CD4-positive, alpha-beta T cell (primary cell): ENCODE data around the gene RAB1B. TPM values are rescaled to one million over a fixed set of nuclear protein-coding genes. Genes with fewer than 3 reads are reported as not detected.

Experiments used
- ATAC-seq: fragments of 200-7000 bp; cut with Tn5 transposase; one replicate; pipeline ENCODE4 v1.10.0; 2022; ENCODE audit warnings: mild to moderate bottlenecking; ENCODE audit not compliant: poor library complexity
- CTCF ChIA-PET: fragments of 350-600 bp; sonication (Branson Sonifier 250); formaldehyde crosslinking; loops from one replicate; lab custom pipeline; 2021; ENCODE audit warnings: antibody characterized with exemption, inconsistent platforms; lab: Charles Lee
- POLR2A ChIA-PET: fragments of 350-600 bp; sonication (Branson Sonifier 250); formaldehyde crosslinking; loops from one replicate; lab custom pipeline; 2021; ENCODE audit warnings: antibody characterized with exemption, inconsistent platforms; lab: Charles Lee
- DNase-seq, 14 experiments: peaks; one replicate each; pipeline ENCODE4 v3.0.0-alpha.2; 2013 to 2020; ENCODE audit warnings: mixed read lengths in 2 of 14
- H3K27ac ChIP-seq, 2 donors: one replicate each; pipeline versions ENCODE4 v1.5.1 to v1.7.0; 2013; ENCODE audit warnings: low read length in 2 of 2, low read depth in 1 of 2, mild to moderate bottlenecking in 1 of 2
- H3K27me3 ChIP-seq, 2 experiments: 1 replicate in 1 of 2; 2 replicates in 1 of 2; pipeline versions ENCODE4 v1.6.1 to v1.7.0; 2013; ENCODE audit warnings: low read length in 2 of 2, control low read depth in 1 of 2, mild to moderate bottlenecking in 1 of 2, moderate library complexity in 1 of 2; ENCODE audit not compliant: insufficient read depth in 2 of 2, control insufficient read depth in 1 of 2
- H3K36me3 ChIP-seq: one replicate; pipeline ENCODE4 v1.6.1; 2013; ENCODE audit warnings: low read length, control low read depth; ENCODE audit not compliant: insufficient read depth
- H3K4me1 ChIP-seq: one replicate; pipeline ENCODE4 v1.6.1; 2013; ENCODE audit warnings: low read length, control low read depth; ENCODE audit not compliant: insufficient read depth
- H3K4me3 ChIP-seq: one replicate; pipeline ENCODE4 v1.5.1; 2013; ENCODE audit warnings: mild to moderate bottlenecking, low read length, moderate library complexity
- H3K9me3 ChIP-seq, 2 experiments: 1 replicate in 1 of 2; 2 replicates in 1 of 2; pipeline versions ENCODE4 v1.6.1 to v1.7.0; 2013; ENCODE audit warnings: low read length in 2 of 2, mild to moderate bottlenecking in 2 of 2, control low read depth in 1 of 2, moderate library complexity in 1 of 2; ENCODE audit not compliant: control insufficient read depth in 1 of 2, insufficient read depth in 1 of 2
- H3K27ac Mint-ChIP-seq: one replicate; pipeline ENCODE4 v1.8.0; 2020; ENCODE audit warnings: mixed read lengths
- H3K27me3 Mint-ChIP-seq: one replicate; pipeline ENCODE4 v1.8.0; 2021; ENCODE audit warnings: mixed read lengths
- H3K36me3 Mint-ChIP-seq: one replicate; pipeline ENCODE4 v1.8.0; 2021; ENCODE audit warnings: low read depth, mixed read lengths
- H3K4me1 Mint-ChIP-seq: one replicate; pipeline ENCODE4 v1.8.0; 2021; ENCODE audit warnings: low read depth, mixed read lengths
- H3K4me3 Mint-ChIP-seq: one replicate; pipeline ENCODE4 v1.8.0; 2020; ENCODE audit warnings: mild to moderate bottlenecking, mixed read lengths
- H3K9me3 Mint-ChIP-seq: one replicate; pipeline ENCODE4 v1.8.0; 2020; ENCODE audit warnings: mixed read lengths
- intact Hi-C, 2 experiments: fragments of 100-400 bp; cut with DNase I in 1 of 2; cut with micrococcal nuclease in 1 of 2; formaldehyde crosslinking; loops; one replicate each; pipeline versions ENCODE4 v1.15.1 to v1.9.0; 2023 to 2025; cut with DNase I, micrococcal nuclease
- total RNA-seq, 174 experiments: library from RNA in 2 of 174; stranded (reverse) in 2 of 174; gene quantifications; one replicate each; pipeline ENCODE4 v1.2.3 and lab custom pipeline; 2021 to 2026
- TF ChIP-seq, protein P1 (sequence below): fragments of 200-600 bp; IDR thresholded peaks from one replicate; pipeline ENCODE4 v1.8.0; 2022; ENCODE audit warnings: antibody characterized with exemption, mild to moderate bottlenecking

The RAB1B gene
- total RNA-seq, 2 experiments from 2014 or later: 27.4 to 29.4 TPM

- Histone ChIP-seq H3K27me3 (peaks cover 14 to 17% of the 10 kb centered on the region in 2 experiments), H3K4me1 (peaks cover 55% of the 10 kb centered on the region), H3K36me3 (peaks cover 11% of the 10 kb centered on the region), H3K4me3 (peak overlapping the region; percentile 82), H3K27ac (peak overlapping the region; percentile 67 to 69), H3K9me3 (peaks cover 0 to 9% of the 10 kb centered on the region in 2 experiments)
- Mint-ChIP-seq H3K4me1 (peaks cover 34% of the 10 kb centered on the region), H3K4me3 (peak overlapping the region; percentile 87), H3K36me3 (peaks cover 5% of the 10 kb centered on the region), H3K9me3 (no peaks in the 10 kb centered on the region), H3K27ac (peak overlapping the region; percentile 79), H3K27me3 (peaks cover 13% of the 10 kb centered on the region)
- ChIA-PET CTCF (interaction anchor here (1.4 to 3.2 kb wide), 3 partner anchors 14 to 66 kb away, joined by 3 to 23 read pairs (median 7); no protein-coding TSS in a partner anchor), POLR2A (interaction anchor here (1.0 to 2.2 kb wide), 12 partner anchors 8 to 286 kb away, joined by 3 to 31 read pairs (median 6); partner anchors contain the start of genes BANF1, BRMS1, EIF1AD and PELI3)
- TF ChIP-seq, protein P1, sequence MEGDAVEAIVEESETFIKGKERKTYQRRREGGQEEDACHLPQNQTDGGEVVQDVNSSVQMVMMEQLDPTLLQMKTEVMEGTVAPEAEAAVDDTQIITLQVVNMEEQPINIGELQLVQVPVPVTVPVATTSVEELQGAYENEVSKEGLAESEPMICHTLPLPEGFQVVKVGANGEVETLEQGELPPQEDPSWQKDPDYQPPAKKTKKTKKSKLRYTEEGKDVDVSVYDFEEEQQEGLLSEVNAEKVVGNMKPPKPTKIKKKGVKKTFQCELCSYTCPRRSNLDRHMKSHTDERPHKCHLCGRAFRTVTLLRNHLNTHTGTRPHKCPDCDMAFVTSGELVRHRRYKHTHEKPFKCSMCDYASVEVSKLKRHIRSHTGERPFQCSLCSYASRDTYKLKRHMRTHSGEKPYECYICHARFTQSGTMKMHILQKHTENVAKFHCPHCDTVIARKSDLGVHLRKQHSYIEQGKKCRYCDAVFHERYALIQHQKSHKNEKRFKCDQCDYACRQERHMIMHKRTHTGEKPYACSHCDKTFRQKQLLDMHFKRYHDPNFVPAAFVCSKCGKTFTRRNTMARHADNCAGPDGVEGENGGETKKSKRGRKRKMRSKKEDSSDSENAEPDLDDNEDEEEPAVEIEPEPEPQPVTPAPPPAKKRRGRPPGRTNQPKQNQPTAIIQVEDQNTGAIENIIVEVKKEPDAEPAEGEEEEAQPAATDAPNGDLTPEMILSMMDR: no peak
- no peak for ATAC-seq
- peak in 1 of 14 experiments; percentile 55 for DNase-seq
- intact Hi-C loops: loop anchor here (2.0 to 10.0 kb wide), 2 partner anchors 19 to 433 kb away; partner anchors contain the start of genes CFL1 (in 1 of the 2) and RAB1B (in 1 of the 2)
Observed at GRCh38 chr11:66287889-66288670, 19.6 kb downstream of the RAB1B start.

DNA sequence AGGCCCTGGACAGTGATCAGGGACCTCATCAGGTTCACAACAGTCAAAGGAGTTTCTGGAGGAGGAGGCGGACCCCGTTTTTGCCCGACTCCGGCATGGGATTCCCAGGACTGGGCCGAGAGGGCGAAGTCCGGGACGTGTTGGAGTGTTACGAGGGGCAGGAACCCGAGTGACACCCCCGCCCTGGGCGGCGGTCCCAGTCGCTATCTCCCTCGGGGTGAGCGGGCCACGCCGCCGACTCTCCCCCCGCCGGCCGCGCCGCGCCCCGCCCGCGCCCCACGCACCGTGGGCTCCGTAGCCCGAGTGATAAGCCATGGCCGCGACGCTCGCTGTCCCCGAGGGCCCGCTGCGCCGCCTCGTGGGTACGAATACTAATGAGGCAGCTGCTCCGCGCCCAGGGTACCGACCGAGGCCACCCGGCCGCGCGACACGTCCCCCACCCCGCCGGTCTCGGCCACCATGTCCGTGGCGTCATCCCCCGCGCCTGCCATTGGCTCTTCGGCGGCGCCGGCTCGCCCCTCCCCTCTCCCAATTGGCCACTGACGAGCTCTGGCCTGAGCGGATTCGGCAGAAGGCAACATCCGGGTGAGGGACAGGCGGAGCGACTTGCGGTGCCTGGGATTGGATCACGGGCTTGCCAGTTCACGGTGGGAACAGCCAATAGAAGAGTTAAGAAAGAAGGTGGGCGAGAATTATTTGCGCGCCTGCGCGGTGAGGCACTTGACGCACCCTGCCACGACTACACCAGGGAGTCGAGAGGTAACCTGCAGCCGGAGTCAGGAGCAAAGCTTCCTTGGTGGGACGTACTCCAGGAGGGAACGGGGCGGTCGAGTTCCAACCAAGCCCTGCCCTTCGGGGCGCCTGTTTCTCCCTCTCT lies 20.5 kb downstream of the RAB1B start, which contains the start of gene YIF1A:
YIF1A (minus strand) TSS at position 473 of the 877 bp plus-strand sequence; CDS start at position 315, 158 bp downstream.
- Histone ChIP-seq H3K9me3 (peaks cover 0 to 9% of the 10 kb centered on the region in 2 experiments), H3K36me3 (peaks cover 11% of the 10 kb centered on the region), H3K27ac (peak within 1 kb of the TSS; percentile 69 to 80), H3K4me1 (peaks cover 50% of the 10 kb centered on the region), H3K4me3 (peak within 1 kb of the TSS; percentile 82), H3K27me3 (peaks cover 18 to 23% of the 10 kb centered on the region in 2 experiments)
- H3K27me3 Mint-ChIP-seq: peaks cover 19% of the 10 kb centered on the region
- peak; percentile 95 to 100 (median 97) for DNase-seq
- H3K9me3 Mint-ChIP-seq: no peaks in the 10 kb centered on the region
- POLR2A ChIA-PET: interaction anchor here (0.5 to 2.2 kb wide), 36 partner anchors 9 to 1167 kb away, joined by 3 to 31 read pairs (median 4); partner anchors contain the start of genes BANF1, BRMS1, CCDC85B and CD248
- H3K4me3 Mint-ChIP-seq: peak within 1 kb of the TSS; percentile 87
- TF ChIP-seq, protein P1: no peak
- intact Hi-C loops: loop anchor here (1.0 to 10.0 kb wide), 3 partner anchors 20 to 434 kb away; partner anchors contain the start of genes CFL1 (in 1 of the 2) and RAB1B (in 1 of the 2)
- CTCF ChIA-PET: interaction anchor here (0.7 to 3.2 kb wide), 8 partner anchors 10 to 103 kb away, joined by 3 to 23 read pairs (median 3); partner anchors contain the start of gene CNIH2
- ATAC-seq: peak; percentile 91
- H3K27ac Mint-ChIP-seq: peak within 1 kb of the TSS; percentile 79
- H3K36me3 Mint-ChIP-seq: peaks cover 5% of the 10 kb centered on the region
- peaks cover 32% of the 10 kb centered on the region for H3K4me1 Mint-ChIP-seq
